Measurements from ENCODE around the gene TBCB.
"Not testable (repeated sequence)": the region's sequence is repeated elsewhere in the genome, so short reads cannot be mapped to it uniquely, and the experiment has no call there.

Gene TBCB

DNA sequence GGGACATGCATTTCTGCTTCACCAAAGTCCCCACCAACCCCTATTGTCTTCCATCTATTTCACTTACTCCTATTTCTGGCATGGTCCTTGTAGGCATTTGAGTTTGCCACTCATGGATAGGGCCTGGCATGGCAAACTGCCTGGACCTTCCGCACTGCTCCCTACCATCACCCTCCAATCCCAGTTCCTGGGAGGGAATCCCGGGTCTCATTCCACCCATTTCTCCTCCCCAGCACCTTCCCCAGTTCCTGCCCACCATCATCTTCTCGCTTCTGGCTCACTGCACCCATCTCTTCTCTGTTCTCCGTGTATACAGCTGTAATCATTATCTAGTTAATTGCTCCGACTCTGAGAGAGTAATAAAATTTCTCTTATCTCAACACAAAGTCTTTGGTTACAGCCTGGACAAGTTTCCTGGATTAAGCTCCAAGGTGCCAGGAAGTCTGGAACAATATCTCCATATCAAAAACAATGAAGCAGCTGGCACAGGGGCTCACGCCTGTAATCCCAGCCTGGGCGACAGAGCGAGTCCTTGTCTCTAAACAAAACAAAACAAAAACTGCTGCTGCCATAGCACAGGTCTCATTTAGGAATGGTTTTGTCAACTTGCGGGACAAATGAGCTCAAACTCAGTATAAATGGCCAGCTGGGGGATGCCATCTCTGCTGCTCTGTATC, 54.0 kb downstream of the TBCB start:
- in situ Hi-C loops (cut with HindIII; ENCODE audit: low sequenced_read_pairs) = no loop called here

DNA sequence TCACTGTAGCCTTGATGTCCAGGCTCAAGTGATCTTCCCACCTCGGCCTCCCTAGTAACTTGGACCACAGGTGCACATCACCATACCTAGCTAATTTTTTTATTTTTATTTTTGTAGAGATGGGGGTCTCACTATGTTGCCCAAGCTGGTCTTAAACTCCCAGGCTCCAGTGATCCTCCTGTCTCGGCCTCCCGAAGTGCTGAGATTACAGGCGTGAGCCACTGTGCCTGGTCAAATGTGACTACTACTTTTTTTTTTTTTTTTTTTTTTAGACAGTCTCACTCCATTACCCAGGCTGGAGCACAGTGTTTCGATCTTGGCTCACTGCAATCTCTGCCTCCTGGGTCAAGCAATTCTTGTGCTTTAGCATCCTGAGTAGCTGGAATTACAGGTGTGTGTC, 57.6 kb downstream of the TBCB start:
- in situ Hi-C loops (cut with HindIII; ENCODE audit: low sequenced_read_pairs) = no loop called here

DNA sequence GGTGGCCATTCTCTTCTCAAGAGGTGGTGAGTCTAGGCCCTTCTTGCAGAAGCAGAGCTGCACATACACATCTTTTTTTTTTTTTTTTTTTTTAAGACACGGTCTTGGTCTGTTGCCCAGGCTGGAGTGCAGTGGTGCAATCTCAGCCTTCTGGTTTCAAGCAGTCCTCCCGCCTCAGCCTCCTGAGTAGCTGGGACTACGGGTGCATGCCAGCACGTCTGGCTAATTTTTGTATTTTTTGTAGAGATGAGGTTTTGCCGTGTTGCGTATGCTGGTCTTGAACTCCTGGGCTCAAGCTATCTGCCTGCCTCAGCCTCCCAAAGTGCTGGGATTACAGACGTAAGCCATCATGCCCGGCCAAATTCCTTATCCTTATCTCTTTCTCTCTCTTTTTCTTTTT, 58.6 kb downstream of the TBCB start:
- in situ Hi-C loops (cut with HindIII; ENCODE audit: low sequenced_read_pairs) = not testable (repeated sequence)

Data from endothelial cell of hepatic sinusoid (primary cell).